ENCODE results near the gene PRR5L. TPM values are rescaled to one million over a fixed set of nuclear protein-coding genes. Genes with fewer than 3 reads are reported as not detected.

PRR5L gene
- total and polyA plus RNA-seq, 2 experiments from 2014 or later, result 3.1 to 8.9 TPM

- TF ChIP-seq REST (IDR thresholded peaks at IDR 0.05; ENCODE audit: unreplicated experiment) (no peak), EZH2phosphoT487 (IDR thresholded peaks at IDR 0.05; ENCODE audit: unreplicated experiment) (no peak), EZH2 (IDR thresholded peaks at IDR 0.05; ENCODE audit: low read depth, unreplicated experiment) (no peak), ZNF462 (CRISPR knock-in tag; IDR thresholded peaks at IDR 0.05) (no peak)
Measured at GRCh38 chr11:36371181-36371580, 75.1 kb downstream of the PRR5L start (continued).

GRCh38 chr11:36371590-36371989, 75.5 kb downstream of the PRR5L start:
- no peaks in the 10 kb centered on the region for H3K36me3 ChIP-seq (ENCODE audit: insufficient read depth)
- no peaks in the 10 kb centered on the region for H3K36me3 Mint-ChIP-seq (ENCODE audit: low read depth)
- H3K4me1 ChIP-seq (ENCODE audit: insufficient read depth), result peaks cover 6% of the 10 kb centered on the region
- H3K4me3 Mint-ChIP-seq, result no peak overlapping the region
- no peak overlapping the region for H3K27ac ChIP-seq (ENCODE audit: low read depth)
- no peaks in the 10 kb centered on the region for H3F3A ChIP-seq (replicated peaks; ENCODE audit: low read depth)
- peaks cover 29% of the 10 kb centered on the region for H3K27me3 ChIP-seq (ENCODE audit: insufficient read depth)
- H3K27ac Mint-ChIP-seq, result no peak overlapping the region
- DNase-seq (ENCODE audit: low spot score) (no peak), ATAC-seq (no peak)
- peaks cover 11% of the 10 kb centered on the region for H3K27me3 Mint-ChIP-seq (ENCODE audit: insufficient read depth, low read depth, poor library complexity)
- H2AFZ ChIP-seq, result no peak overlapping the region
- no peak overlapping the region for H3K4me3 ChIP-seq
- no peaks in the 10 kb centered on the region for H3K79me2 ChIP-seq (replicated peaks; ENCODE audit: insufficient read depth)
- H3K9me3 Mint-ChIP-seq, result no peaks in the 10 kb centered on the region
- no peaks in the 10 kb centered on the region for H4K20me1 ChIP-seq (replicated peaks; ENCODE audit: insufficient read depth)
- H3K9me2 ChIP-seq (ENCODE audit: insufficient read depth), result no peaks in the 10 kb centered on the region
- H3K4me2 ChIP-seq, result no peak overlapping the region
- peaks cover 7% of the 10 kb centered on the region; the same call in 1 of the 3 replicates for H3K4me1 Mint-ChIP-seq
- no peak for TF ChIP-seq ETS1 (IDR thresholded peaks at IDR 0.05)
- no peak for TF ChIP-seq CREB1 (CRISPR knock-in tag; IDR thresholded peaks at IDR 0.05; ENCODE audit: low read depth)
- no peak for TF ChIP-seq ZNF331 (CRISPR knock-in tag; IDR thresholded peaks at IDR 0.05; ENCODE audit: low read depth)
- TF ChIP-seq STAT1 (IDR thresholded peaks at IDR 0.05; ENCODE audit: unreplicated experiment), result no peak

Data from GM23338 (cell line).